ENCODE measurements around the gene S100A10. TPM values are rescaled to one million over a fixed set of nuclear protein-coding genes. Genes with fewer than 3 reads are reported as not detected.

S100A10 gene, protein sequence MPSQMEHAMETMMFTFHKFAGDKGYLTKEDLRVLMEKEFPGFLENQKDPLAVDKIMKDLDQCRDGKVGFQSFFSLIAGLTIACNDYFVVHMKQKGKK
- polyA plus RNA-seq: 877 TPM
- long read RNA-seq, donor 1, transcript S100A10-202 (3 exons, 1,202 nt): major isoform, 354 of 512 reads
- long read RNA-seq, donor 1, partial matches to known transcripts: 153 of 512 reads
- long read RNA-seq, donor 1, other reads (novel, unspliced or antisense): 5 of 512 reads
- long read RNA-seq, donor 2, transcript S100A10-202 (3 exons, 1,202 nt): major isoform, 869 of 1,472 reads
- long read RNA-seq, donor 2, partial matches to known transcripts: 588 of 1,472 reads
- long read RNA-seq, donor 2, other reads (novel, unspliced or antisense): 14 of 1,472 reads
- long read RNA-seq, donor 3: 0 reads
- long read RNA-seq, donor 4, transcript S100A10-202 (3 exons, 1,202 nt): major isoform, 125 of 172 reads
- long read RNA-seq, donor 4, partial matches to known transcripts: 47 of 172 reads
- long read RNA-seq, donor 4, other reads (novel, unspliced or antisense): 0 of 172 reads
- long read RNA-seq, donor 5, transcript S100A10-202 (3 exons, 1,202 nt): major isoform, 400 of 604 reads
- long read RNA-seq, donor 5, partial matches to known transcripts: 202 of 604 reads
- long read RNA-seq, donor 5, other reads (novel, unspliced or antisense): 0 of 604 reads
- long read RNA-seq, donor 6, transcript S100A10-202 (3 exons, 1,202 nt): major isoform, 838 of 1,268 reads
- long read RNA-seq, donor 6, partial matches to known transcripts: 404 of 1,268 reads
- long read RNA-seq, donor 6, other reads (novel, unspliced or antisense): 26 of 1,268 reads
- long read RNA-seq, donor 7, transcript S100A10-202 (3 exons, 1,202 nt): major isoform, 326 of 477 reads
- long read RNA-seq, donor 7, partial matches to known transcripts: 140 of 477 reads
- long read RNA-seq, donor 7, other reads (novel, unspliced or antisense): 11 of 477 reads
- long read RNA-seq, donor 8, transcript S100A10-202 (3 exons, 1,202 nt): major isoform, 976 of 1,407 reads
- long read RNA-seq, donor 8, partial matches to known transcripts: 409 of 1,407 reads
- long read RNA-seq, donor 8, other reads (novel, unspliced or antisense): 22 of 1,407 reads
- long read RNA-seq, donor 9, transcript S100A10-202 (3 exons, 1,202 nt): major isoform, 527 of 874 reads
- long read RNA-seq, donor 9, partial matches to known transcripts: 324 of 874 reads
- long read RNA-seq, donor 9, other reads (novel, unspliced or antisense): 23 of 874 reads
- long read RNA-seq, donor 10, transcript S100A10-202 (3 exons, 1,202 nt): major isoform, 935 of 1,417 reads
- long read RNA-seq, donor 10, partial matches to known transcripts: 453 of 1,417 reads
- long read RNA-seq, donor 10, other reads (novel, unspliced or antisense): 29 of 1,417 reads
- long read RNA-seq, donor 11, transcript S100A10-202 (3 exons, 1,202 nt): major isoform, 511 of 791 reads
- long read RNA-seq, donor 11, partial matches to known transcripts: 269 of 791 reads
- long read RNA-seq, donor 11, other reads (novel, unspliced or antisense): 11 of 791 reads

DNA sequence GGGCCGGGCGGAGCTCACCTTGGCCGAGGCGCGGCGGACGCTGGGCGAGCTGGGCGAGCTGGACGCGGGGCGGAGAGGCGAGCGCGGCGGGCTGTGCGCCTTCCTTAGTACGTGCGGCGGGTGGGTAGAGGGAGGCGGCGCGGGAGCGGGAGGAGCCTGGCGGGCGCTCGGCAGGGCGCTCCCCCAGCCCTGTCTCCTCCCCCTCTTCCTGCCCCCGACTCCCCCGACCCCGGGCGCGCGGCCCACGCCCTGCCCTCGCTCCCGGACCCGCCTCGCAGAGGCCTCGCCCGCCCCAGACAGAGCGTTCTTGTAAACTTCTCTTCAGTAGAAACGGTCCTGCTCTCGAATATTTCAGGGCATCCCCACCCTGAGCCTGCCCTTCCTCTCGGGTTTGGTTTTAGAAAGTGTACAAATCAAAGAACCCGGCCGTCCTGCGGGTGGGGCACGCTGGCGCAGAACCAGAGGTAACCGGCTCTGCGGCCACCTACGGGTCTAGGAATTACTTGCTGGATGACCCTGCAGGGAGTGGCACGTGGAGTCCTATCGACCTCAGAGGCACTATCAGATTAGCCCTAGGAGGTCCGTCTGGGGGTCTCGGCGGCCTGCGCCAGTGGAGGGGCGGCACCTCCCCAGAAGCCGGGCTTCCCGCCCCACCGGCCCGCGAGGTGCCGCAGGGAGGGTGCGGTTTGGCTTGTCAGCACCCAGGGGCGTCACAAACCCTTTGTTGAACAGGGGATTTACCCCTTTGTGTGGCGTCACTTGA is at the start of gene S100A10:
TSS of gene S100A10 (minus strand) at position 126 of the 763 bp plus-strand sequence. CDS start 7,629 bp downstream, outside the sequence.
- H3K4me3 ChIP-seq (ENCODE audit: low read length): peak within 1 kb of the TSS; percentile 96
- no peaks in the 10 kb centered on the region for H3K36me3 ChIP-seq (ENCODE audit: control insufficient read depth, insufficient read depth, low read length)
- H3K9me3 ChIP-seq (ENCODE audit: control insufficient read depth, low read depth, low read length): no peaks in the 10 kb centered on the region
- WGBS (ENCODE audit: insufficient coverage, low lambda C conversion rate): no CpG with 5 or more reads among the region's 69 CpGs
- peaks cover 3% of the 10 kb centered on the region for H3K27me3 ChIP-seq (ENCODE audit: control insufficient read depth, insufficient read depth, low read length)
- H3K4me1 ChIP-seq (ENCODE audit: control insufficient read depth, insufficient read depth, low read length): peaks cover 27% of the 10 kb centered on the region
- peak; percentile 82 to 93 for DNase-seq
- peak within 1 kb of the TSS; percentile 100 for H3K27ac ChIP-seq (ENCODE audit: low read length)

- H3K27me3 ChIP-seq (ENCODE audit: control insufficient read depth, insufficient read depth, low read length): no peaks in the 10 kb centered on the region
- H3K36me3 ChIP-seq (ENCODE audit: control insufficient read depth, insufficient read depth, low read length): no peaks in the 10 kb centered on the region
- H3K4me3 ChIP-seq (ENCODE audit: low read length): no peak overlapping the region
- no peak for DNase-seq
- H3K4me1 ChIP-seq (ENCODE audit: control insufficient read depth, insufficient read depth, low read length): peaks cover 25% of the 10 kb centered on the region
- H3K27ac ChIP-seq (ENCODE audit: low read length): no peak overlapping the region
- no CpG with 5 or more reads among the region's 1 CpG for WGBS (ENCODE audit: insufficient coverage, low lambda C conversion rate)
- no peaks in the 10 kb centered on the region for H3K9me3 ChIP-seq (ENCODE audit: control insufficient read depth, low read depth, low read length)
These were observed 48.4 kb upstream of the S100A10 start for GRCh38 chr1:152042030-152042429.

DNA sequence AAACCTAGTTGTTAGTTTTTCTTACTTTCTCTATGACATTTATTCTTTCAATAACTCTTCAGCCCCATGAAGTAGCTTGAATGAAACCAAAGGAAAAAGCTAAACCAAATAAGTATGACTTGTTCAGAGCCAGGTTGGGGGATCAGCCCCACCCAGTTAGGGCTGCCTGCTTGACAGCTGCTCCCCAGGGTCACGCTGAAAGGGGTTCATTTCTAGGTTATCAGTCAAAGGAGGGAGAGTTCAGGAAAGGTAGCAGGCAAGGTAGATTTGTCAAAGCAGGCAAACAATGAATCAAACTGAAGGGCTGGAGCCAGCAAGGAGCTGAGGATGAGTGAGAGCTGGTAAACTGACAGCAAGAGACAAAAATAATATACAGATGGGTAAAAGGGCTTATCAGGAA is 46.2 kb upstream of the S100A10 start:
- peak in 1 of 2 donors; percentile 38 for DNase-seq
- no peaks in the 10 kb centered on the region for H3K27me3 ChIP-seq (ENCODE audit: control insufficient read depth, insufficient read depth, low read length)
- H3K9me3 ChIP-seq (ENCODE audit: control insufficient read depth, low read depth, low read length): no peaks in the 10 kb centered on the region
- H3K27ac ChIP-seq (ENCODE audit: low read length): no peak overlapping the region
- H3K4me3 ChIP-seq (ENCODE audit: low read length): no peak overlapping the region
- WGBS (ENCODE audit: insufficient coverage, low lambda C conversion rate): no CpG with 5 or more reads among the region's 1 CpG
- H3K4me1 ChIP-seq (ENCODE audit: control insufficient read depth, insufficient read depth, low read length): peaks cover 24% of the 10 kb centered on the region
- H3K36me3 ChIP-seq (ENCODE audit: control insufficient read depth, insufficient read depth, low read length): no peaks in the 10 kb centered on the region

DNA sequence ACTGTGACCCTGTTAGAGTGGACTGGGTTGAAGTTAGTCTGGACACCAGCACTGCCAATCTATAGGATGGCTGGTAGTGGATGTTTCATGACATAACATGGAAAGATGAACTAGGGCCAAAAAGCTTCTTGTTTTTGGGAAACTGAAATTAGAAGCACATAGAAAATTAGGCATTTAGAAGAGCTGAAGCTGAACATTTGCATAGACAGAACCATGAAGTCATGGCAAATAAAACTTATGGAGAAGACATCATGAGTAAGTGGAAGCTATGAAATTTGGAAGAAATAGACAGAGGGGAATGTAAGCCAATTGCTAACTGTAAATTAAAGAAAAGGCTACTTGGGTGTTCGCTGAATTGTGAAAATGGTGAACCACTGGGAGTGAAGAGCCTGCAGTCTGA is 45.8 kb upstream of the S100A10 start:
- Histone ChIP-seq H3K27ac (ENCODE audit: low read length) (no peak overlapping the region), H3K36me3 (ENCODE audit: control insufficient read depth, insufficient read depth, low read length) (no peaks in the 10 kb centered on the region), H3K27me3 (ENCODE audit: control insufficient read depth, insufficient read depth, low read length) (no peaks in the 10 kb centered on the region), H3K4me3 (ENCODE audit: low read length) (no peak overlapping the region), H3K4me1 (ENCODE audit: control insufficient read depth, insufficient read depth, low read length) (peaks cover 28% of the 10 kb centered on the region), H3K9me3 (ENCODE audit: control insufficient read depth, low read depth, low read length) (no peaks in the 10 kb centered on the region)
- no peak for DNase-seq
- WGBS (ENCODE audit: insufficient coverage, low lambda C conversion rate): 100% methylated on average over 1 of the region's 1 CpG

DNA sequence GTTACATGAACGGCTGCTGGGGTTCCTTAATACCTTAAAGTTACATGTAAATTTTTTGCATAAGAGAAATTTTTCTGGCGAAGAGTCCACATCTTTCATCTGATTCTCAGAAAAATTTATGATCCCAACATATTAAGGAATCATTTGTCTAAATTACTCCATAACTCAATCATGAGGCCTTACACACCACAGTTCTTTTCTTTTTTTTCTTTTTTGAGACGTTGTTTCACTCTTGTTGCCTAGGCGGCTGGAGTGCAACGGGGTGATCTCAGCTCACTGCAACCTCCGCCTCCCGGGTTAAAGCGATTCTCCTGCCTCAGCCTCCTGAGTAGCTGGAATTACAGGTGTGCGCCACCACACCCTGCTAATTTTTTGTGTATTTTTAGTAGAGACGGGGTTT is 45.2 kb upstream of the S100A10 start:
- no peaks in the 10 kb centered on the region for H3K36me3 ChIP-seq (ENCODE audit: control insufficient read depth, insufficient read depth, low read length)
- no peaks in the 10 kb centered on the region for H3K9me3 ChIP-seq (ENCODE audit: control insufficient read depth, low read depth, low read length)
- no peak overlapping the region for H3K4me3 ChIP-seq (ENCODE audit: low read length)
- peaks cover 27% of the 10 kb centered on the region for H3K4me1 ChIP-seq (ENCODE audit: control insufficient read depth, insufficient read depth, low read length)
- no peak for DNase-seq
- WGBS (ENCODE audit: insufficient coverage, low lambda C conversion rate): 100% methylated on average over 6 of the region's 10 CpGs
- H3K27ac ChIP-seq (ENCODE audit: low read length): no peak overlapping the region
- H3K27me3 ChIP-seq (ENCODE audit: control insufficient read depth, insufficient read depth, low read length): no peaks in the 10 kb centered on the region

GRCh38 chr1:152036267-152037216 is 42.9 kb upstream of the S100A10 start, which contains the start of gene S100A11:
S100A11 (minus strand) TSS chr1:152037004; CDS start chr1:152036915, 89 bp downstream.
- H3K27me3 ChIP-seq (ENCODE audit: control insufficient read depth, insufficient read depth, low read length): no peaks in the 10 kb centered on the region
- H3K36me3 ChIP-seq (ENCODE audit: control insufficient read depth, insufficient read depth, low read length): peaks cover 18% of the 10 kb centered on the region
- DNase-seq: peak; percentile 86 to 91
- H3K4me3 ChIP-seq (ENCODE audit: low read length): peak within 1 kb of the TSS; percentile 76
- H3K27ac ChIP-seq (ENCODE audit: low read length): peak within 1 kb of the TSS; percentile 93
- WGBS (ENCODE audit: insufficient coverage, low lambda C conversion rate): 0% methylated on average over 2 of the region's 53 CpGs
- H3K9me3 ChIP-seq (ENCODE audit: control insufficient read depth, low read depth, low read length): no peaks in the 10 kb centered on the region
- H3K4me1 ChIP-seq (ENCODE audit: control insufficient read depth, insufficient read depth, low read length): peaks cover 23% of the 10 kb centered on the region

- Histone ChIP-seq H3K4me3 (ENCODE audit: low read length) (peak overlapping the region; percentile 76), H3K27me3 (ENCODE audit: control insufficient read depth, insufficient read depth, low read length) (no peaks in the 10 kb centered on the region), H3K4me1 (ENCODE audit: control insufficient read depth, insufficient read depth, low read length) (peaks cover 23% of the 10 kb centered on the region), H3K27ac (ENCODE audit: low read length) (peak overlapping the region; percentile 93), H3K9me3 (ENCODE audit: control insufficient read depth, low read depth, low read length) (no peaks in the 10 kb centered on the region), H3K36me3 (ENCODE audit: control insufficient read depth, insufficient read depth, low read length) (peaks cover 18% of the 10 kb centered on the region)
- peak; percentile 40 to 76 for DNase-seq
- WGBS (ENCODE audit: insufficient coverage, low lambda C conversion rate): 0% methylated on average over 3 of the region's 17 CpGs
These were observed 42.0 kb upstream of the S100A10 start for GRCh38 chr1:152035539-152036266.

Data from large intestine (tissue), 12 donors.